HG03520 (cell line): ENCODE data around the gene RTTN.

ENCODE experiments used
- ATAC-seq: cut with Tn5 transposase; IDR thresholded peaks from one replicate; pipeline ENCODE4 v1.9.1; 2021; ENCODE audit warnings: mild to moderate bottlenecking, moderate library complexity; ENCODE audit not compliant: unreplicated experiment

The RTTN gene

DNA sequence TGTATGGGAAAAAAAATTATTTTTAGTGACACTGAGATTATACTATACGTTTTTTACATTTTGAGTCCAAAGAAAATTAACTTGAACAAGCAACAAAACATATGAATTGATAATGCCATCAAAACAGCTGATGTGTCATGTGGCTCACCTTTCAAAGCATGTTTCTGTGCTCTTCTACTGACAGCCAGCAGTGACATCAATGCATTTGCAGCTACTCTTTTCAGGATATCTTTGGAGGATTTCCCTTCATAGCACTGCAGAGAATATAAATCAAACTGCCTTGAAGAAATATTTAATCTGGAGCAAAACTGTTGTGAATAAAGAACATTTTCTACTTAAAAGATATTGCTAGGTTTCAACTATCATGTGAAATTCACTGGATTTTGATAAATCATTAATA lies 174.8 kb downstream of the RTTN start:
- no peak for ATAC-seq

DNA sequence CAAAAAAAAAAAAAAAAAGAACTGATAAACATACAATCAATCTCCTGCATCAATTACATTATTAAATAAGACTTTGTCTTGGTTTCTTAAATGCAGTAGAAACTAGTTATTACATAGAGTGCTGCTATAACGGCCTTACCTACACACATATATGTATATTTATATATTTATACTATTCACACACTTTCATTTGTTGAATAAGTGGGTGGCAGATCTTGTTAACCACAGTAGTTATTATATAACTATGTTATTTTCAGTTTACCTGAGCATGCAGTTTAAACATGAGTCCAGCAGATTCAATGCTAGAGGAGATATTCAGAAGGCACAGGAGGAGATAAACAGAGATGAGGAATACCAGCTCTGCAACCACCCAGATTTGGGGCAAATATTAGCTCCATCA lies 176.3 kb downstream of the RTTN start:
- ATAC-seq: no peak

DNA sequence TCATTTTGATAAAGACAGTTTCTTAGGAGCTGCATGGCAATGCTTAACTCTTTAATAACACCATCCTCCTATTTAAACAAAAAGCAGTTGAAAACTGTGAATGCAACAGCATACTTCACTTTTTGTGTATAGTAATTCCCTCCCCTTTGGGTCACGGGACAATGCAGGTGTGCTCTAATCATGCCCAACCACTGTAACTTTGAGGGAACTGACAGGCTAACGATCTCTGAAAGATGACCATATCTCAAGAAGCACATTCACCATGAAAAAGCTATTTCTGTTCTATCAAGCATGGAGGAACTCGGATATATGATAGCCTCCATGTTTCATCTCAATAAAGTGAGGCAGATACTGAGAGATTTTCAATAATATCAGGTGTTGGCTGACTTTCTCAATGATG lies 176.8 kb downstream of the RTTN start:
- peak; percentile 77 for ATAC-seq

DNA sequence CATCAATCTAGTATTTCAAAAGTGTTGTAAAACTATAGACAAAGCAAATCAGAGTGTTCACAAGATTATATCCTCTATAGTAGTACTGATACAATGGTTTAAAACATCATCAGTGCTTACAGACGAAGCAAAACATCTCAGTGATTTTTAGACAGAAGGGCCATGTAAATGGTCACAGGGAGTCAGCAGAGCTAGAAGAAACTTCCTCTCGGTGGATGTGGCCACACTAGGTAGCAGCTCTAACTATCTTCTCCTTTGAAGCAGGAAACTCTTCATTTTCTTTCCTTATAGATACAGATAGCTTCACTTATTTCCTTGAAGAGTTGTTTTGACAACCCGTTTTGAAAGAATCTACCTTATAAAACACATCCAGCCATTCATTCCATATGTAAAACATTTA lies 177.4 kb downstream of the RTTN start:
- no peak for ATAC-seq

DNA sequence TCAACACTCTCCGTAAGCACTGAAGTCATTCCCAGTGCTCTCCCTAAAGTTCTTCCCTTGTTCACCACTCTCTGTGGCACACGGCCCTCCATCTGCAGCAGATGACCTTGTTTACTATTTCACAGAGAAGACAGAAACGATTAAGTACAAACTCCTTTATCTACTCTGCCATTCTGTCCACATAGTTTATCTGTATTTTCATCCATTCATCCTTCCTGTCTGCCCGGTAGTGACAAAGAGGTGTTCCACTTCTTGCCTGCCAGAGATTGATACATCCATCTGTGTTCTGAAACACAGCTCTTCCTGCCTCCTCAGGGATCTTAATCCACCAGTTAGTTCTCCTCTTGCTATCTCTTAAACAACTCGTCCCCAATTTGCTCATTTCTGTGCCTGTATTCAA lies 179.9 kb downstream of the RTTN start:
- no peak for ATAC-seq

DNA sequence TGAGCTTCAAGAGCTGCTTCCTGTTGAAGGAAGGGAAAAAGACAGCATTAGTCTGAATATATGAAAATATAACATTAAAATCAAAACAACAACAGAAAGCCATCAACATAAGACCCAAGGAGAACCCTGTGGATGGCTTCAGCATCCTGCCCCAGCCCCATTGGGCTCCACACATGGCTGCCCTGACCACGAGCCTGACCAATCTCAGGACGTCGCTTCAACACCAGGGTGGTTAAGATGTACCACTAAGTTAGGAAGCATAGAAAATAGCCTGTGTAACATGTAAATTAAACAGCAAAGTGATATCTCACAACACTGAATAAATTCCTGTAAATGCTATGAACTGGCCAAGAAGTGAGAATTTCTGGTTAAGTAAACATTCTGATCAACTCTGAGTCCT lies 180.7 kb downstream of the RTTN start:
- no peak for ATAC-seq

DNA sequence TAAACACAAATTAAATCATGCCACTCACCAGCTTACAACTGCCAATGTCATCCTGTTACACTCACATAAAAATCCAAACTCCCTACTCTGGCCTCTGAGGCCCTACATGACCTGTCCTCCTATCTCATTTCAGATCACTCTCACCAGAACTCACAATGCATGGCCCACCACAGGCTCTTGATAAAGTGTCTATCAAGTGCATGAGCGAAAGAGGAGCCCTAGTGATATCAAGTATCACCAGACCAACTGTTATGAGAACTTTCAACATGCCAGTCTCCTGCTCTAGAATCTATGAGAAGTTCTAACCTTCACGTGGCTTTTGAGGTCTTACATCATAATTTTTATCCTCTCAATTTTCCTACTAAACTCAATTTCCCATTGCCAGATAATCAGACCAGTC lies 181.4 kb downstream of the RTTN start:
- ATAC-seq: no peak

DNA sequence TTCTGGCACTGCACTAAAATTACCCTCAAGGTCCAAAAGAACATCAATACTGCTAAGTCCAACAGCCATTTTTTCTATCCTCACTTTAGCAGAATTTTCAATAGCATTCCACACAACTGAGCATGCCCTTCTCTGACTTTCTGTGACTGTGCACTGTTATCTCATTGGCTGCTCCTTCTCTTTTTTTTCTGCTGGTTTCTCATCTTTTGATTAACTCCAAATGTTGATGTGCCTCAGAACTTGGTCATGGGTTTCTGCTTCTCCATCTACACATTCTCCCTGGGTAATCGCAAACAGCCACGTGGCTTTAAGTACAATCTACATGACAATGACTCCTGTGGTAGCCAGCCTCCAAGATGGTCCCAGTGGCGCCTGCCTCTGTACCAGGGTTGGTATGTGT lies 182.9 kb downstream of the RTTN start:
- no peak for ATAC-seq

DNA sequence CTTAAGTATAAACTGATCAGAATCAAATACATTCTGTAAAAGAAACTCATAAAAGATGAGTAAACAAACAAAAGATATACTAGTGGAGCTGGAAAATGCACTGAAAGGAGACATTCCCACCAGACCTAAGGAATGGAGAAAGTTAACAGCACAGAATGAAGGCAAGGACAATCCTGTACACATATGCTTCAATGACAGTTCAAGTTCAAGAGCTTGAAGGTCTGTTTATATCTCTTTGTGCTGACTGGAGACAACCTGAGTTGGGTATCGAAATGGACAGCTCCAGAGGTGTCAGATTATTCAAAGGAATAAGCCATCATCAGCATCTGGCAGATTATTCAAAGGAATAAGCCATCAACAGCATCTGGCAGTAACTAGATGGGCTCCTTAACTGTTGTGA lies 184.0 kb downstream of the RTTN start:
- ATAC-seq: no peak

DNA sequence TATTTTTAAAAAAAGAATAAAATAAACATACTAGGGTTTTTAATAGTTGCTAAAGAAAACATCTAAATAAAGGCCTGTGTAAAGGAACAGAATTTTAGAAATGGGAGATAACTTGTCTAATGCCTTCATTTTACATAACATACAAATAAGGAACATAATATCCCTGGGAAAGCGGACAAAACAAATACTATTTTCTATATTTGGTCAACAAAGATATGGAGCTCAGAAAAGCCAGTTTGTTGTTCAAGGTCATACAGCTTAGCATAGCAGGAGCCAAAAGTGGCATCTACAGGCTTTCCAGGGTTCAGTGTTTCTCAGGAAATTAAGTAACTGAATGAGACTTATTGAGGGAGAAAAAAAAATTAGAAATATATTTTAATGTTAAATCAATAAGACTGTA lies 184.4 kb downstream of the RTTN start:
- ATAC-seq: no peak

DNA sequence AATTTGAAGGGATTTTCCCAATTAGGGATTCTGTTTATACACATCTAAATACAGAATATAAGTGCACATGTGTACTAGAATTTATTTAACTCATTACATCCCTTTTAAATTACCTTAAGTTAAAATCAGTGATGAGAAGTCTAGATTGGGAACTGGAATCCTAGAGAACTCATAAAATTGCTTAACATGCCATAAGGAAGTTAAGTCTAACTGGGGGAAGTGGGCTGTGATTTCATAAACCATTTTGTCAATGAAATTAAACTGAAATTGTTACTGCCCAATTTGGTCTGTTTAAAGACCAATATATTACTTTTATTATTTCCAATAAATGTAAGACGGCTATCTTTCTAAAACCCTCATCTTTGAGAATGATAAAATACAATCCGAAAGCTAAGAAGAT lies 185.5 kb downstream of the RTTN start:
- ATAC-seq: no peak

DNA sequence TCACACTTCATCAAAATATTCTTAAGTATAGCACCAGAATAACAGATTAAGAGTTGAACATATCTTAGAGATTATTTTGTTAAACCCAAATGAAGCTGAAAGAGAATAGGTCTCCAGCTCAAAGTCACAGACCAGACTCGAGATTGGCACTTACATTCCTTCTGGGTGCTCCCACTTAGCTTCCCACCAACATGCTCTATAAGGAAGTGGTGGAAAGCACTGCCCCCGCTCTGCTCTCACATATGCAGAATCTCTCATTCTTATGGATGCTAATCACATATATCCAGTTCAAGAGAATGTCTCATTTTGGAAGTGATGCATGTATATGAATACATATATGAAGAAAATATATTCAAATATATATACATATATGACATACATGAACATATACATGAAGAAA lies 186.4 kb downstream of the RTTN start:
- no peak for ATAC-seq

DNA sequence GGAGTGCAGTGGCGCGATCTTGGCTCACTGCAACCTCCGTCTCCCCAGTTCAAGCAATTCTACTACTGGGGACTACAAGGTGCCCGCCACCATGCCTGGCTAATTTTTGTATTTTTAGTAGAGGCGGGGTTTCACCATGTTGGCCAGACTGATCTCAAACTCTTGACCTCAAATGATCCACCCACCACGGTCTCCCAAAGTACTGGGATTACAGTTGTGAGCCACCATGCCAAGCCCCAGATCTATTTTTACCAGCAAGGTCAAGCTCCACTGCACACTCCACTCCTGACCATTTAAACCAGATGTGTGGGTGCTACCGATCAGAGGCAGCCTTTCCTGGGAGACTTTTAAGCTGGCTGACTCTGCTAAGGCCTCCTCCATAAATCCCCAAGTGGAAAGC lies 190.4 kb downstream of the RTTN start:
- ATAC-seq: no peak

DNA sequence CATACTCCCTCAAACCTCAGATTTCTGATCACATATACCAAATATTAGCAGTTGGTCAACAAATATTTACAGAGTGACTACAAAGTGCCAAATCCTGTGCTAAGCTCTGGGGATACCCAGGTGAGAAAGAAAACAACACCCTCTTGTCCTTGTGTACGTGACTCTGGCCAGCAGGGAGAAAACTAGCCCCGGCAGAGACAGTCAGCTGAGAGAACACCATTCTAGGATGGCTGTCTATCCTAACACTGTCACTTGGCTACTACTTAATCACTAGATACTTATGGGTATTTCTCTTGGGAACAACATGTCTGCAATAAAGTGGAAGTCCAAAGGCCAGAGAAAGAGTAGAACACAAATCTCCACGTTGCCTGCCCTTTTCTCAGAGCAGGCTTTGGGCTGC lies 199.9 kb downstream of the RTTN start:
- ATAC-seq: no peak

DNA sequence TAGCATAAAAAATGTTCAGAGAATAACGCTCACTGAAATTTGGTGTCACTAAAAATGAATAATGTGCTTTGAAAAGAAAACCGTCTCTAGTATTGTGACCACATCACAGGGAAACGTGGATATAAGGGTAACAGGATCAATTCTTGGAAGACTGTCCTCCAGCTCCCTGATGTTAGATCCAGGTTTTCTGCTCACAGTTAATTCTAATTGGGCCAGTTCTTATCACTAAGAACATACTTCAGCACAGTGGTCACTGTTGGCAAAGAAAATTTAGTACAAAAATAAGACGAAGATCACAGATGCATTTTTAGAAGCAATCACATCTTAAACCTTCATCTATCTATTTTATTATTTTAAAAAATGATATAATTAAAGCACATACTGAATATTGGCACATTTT lies 200.8 kb downstream of the RTTN start:
- no peak for ATAC-seq

DNA sequence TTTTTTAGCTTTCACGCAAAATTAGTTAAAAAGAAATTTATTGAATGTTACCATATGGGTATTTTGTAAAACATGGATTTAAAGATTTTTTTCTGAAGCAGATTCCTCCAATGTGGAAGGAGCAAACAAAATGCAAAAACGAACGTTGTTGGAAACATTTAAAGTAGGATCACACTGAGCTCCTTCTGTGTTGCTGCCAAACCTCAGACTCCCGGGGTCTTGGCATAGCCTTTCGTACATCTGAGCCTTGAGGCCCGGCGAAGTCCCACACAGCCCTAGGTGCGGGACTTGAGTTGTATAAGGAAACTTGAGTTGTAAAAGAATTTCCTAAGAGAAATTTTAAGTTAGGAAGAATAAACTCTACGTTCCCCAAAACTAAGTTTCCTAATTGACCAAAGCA lies 205.8 kb downstream of the RTTN start:
- ATAC-seq: no peak

DNA sequence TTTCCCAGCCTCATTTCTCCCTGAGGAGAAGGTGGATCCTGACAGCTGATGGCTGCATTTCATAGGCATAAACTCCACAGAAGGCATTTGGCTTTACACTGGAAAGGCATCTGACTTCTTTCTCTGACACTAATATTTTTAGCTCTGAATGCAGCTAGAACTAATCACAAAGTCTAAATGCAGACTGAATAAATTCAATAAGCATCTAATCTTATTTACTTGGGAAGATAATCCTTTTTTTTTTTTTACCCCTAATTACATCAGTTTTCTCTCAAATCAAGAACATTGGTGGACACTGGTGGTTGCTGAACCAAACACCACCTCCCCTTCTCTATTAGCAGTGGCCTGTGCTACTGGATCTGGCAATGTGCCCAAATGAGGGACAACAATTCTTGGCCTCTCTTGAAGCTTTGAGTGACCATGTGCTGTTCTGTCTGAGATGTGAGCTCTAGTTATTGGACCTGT lies 206.9 kb downstream of the RTTN start:
- no peak for ATAC-seq

DNA sequence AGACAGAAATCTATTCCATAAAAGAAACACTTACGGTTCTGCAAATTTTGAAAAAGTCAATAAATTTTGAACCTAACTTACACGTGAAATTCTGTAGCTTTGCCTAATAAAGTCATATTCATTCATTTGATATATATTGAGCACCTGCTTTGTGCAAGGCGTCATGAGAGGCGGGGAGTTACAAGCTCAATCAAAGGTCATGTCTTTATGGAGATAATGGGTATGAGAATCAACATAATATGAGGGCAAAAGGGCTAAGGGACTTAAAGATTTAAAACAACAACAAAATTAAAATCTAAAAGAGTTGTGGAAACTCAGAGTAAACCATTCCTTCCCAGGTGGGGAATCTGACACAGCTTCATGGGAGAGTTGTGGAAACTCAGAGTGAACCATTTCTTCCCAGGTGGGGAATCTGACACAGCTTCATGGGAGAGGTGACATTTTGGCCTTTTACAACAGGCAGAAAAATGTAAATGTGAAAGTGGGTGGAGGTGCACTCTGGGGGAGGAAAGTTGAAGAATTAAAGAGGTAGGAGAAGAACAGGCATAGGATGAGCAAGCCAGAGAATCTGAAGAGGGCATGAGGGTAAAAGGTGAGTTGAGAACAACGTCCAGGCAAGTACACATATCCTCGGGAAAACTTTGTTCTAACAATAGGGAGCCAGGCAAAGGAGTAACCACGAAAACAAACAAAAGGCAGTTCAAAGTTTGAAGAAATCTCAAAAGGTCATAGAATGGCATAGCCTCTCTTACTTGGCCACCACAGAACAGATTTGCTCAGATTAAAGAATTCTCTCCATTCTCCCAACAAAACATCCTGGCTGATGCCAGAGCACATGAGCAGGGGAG lies 208.3 kb downstream of the RTTN start:
- no peak for ATAC-seq

DNA sequence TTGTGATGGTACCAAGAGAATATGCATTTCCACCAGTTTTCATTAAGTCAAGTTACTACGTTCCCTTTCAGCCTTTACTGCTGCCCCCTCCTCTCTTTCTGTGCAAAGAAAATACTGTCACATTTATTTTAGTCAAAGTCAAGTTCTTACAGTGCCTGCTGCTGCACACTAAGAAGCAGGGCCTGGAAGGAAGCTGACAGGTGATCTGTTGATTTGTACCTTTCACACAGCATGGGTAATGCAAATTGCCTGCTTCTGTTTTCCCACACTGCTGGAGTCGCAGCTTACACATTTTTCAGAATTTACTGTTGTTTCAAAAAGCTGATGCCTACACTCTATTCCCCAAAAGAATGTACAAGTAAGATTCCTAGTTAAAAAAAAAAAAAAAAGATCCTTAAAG lies 209.1 kb downstream of the RTTN start:
- no peak for ATAC-seq

DNA sequence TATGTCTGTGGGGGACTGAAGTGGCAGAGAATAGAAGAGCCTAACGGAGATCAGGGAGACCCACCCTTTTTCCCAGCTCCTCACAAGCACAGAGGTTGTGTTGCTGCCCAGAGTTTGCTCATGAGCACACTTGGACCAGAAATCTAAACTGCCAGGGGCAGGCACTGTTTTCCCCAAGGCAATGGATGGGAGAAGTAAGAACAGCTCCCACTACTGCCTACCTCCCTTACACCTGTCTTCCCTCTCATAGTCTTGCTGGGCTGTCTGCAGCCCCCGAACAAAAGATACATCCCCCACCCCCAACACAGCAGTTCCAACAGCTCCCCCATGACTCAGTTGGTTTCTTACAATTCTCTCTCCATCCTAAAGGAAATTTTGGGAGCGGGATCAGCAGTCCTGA lies 209.7 kb downstream of the RTTN start:
- ATAC-seq: no peak

DNA sequence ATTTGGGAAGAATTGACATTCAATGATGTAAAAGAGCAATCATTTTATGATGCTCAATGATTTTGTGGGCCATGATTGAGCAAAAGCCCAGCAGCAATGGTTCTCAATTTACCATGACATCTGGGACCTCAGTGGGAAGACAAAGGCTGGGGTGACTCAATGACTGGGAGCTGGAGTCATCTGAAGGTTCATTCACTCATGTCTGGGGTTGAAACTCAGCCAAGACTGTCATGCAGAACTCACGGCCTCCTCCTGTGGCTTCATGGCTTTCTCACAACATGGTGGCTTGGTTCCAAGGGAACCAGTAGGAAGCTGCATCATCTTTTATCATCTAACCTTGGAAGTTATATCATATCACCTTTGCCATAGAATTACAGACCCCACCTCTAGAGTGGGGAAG lies 212.7 kb downstream of the RTTN start:
- no peak for ATAC-seq

DNA sequence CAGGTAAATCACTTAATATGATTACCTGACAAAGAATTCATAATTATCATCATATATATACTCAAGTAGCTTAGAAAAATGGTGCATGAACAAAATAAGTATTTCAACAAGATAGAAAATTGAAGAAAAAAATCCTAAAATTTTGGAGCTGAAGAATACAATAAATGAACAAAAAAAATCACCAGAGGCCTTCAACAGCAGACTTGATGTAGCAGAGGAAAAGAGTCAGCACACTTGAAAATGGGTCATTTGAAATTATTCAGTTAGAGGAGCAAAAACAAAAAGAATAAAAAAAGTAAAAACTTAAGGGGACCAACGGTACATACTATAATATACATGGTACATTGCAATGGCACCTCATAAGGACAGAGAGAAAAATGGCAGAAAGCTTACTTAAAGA lies 217.6 kb downstream of the RTTN start:
- no peak for ATAC-seq

DNA sequence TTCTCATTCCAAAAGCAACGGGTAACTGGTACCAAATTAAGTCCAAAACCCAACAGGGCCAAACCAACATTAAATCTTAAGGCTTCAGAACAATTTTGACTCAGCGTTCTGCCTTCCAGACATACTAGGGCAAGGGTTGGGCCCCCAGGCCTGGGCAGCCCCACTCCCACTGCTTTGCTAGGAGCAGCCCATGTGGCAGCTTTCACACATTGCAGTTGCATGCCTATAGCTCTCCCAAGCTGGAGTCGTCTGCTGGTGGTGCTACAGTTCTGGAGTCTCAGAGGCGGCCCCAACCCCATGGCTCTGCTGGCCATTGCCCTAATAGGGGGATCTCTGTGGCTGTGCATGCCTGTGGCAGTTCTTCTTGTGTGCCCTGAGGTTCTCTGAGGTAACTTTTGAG lies 220.2 kb downstream of the RTTN start:
- no peak for ATAC-seq
